Endothelial cell of umbilical vein (primary cell): ENCODE measurements around the gene INSM2. TPM values are rescaled to one million over a fixed set of nuclear protein-coding genes. Genes with fewer than 3 reads are reported as not detected.

Experiments
- BruUV-seq: library from RNA; stranded (reverse); fragments of 400-500 nt; replicated peaks from 2 replicates; lab custom pipeline; 2021; lab: Mats Ljungman, UMichigan
- CTCF ChIA-PET: fragments of 300-600, 350-600 bp; sonication (Branson Sonifier 250); formaldehyde crosslinking; loops from one replicate; lab custom pipeline; 2021; ENCODE audit warnings: antibody characterized with exemption, inconsistent platforms; lab: Charles Lee
- POLR2A ChIA-PET: fragments of 300-600, 350-600 bp; sonication (Branson Sonifier 250); formaldehyde crosslinking; loops from one replicate; lab custom pipeline; 2021; ENCODE audit warnings: antibody characterized with exemption, inconsistent platforms; lab: Charles Lee
- DNase-seq: peaks from one replicate; pipeline ENCODE4 v3.0.0-alpha.2; 2011; ENCODE audit warnings: low read depth, low spot score
- FAIRE-seq: peaks from 2 replicates; lab custom pipeline; 2011; peaks lifted over from hg19 to GRCh38; lab: Jason Lieb, UNC
- H2AFZ ChIP-seq: 2 replicates; pipeline ENCODE4 v1.6.0; 2012; ENCODE audit warnings: low read depth, low read length, control low read depth, inconsistent platforms
- H3K27ac ChIP-seq: 2 replicates; pipeline ENCODE4 v1.5.1; 2011; ENCODE audit warnings: low read depth, mild to moderate bottlenecking, control low read depth, low read length, moderate library complexity; ENCODE audit not compliant: insufficient read depth
- H3K27me3 ChIP-seq, 2 experiments: 2 replicates each; pipeline versions ENCODE4 v1.6.0 to v1.6.1; 2011; ENCODE audit warnings: low read length in 2 of 2, mixed read lengths in 1 of 2; ENCODE audit not compliant: control insufficient read depth in 2 of 2, insufficient read depth in 2 of 2
- H3K36me3 ChIP-seq, 2 experiments: 2 replicates in 1 of 2; 3 replicates in 1 of 2; pipeline ENCODE4 v1.5.1; 2011; ENCODE audit warnings: low read length in 2 of 2, mild to moderate bottlenecking in 1 of 2, moderate library complexity in 1 of 2; ENCODE audit not compliant: control insufficient read depth in 2 of 2, insufficient read depth in 2 of 2; ENCODE audit errors: extremely low read depth in 1 of 2
- H3K4me1 ChIP-seq: 3 replicates; pipeline ENCODE4 v1.5.1; 2011; ENCODE audit warnings: mild to moderate bottlenecking, low read length; ENCODE audit not compliant: control insufficient read depth, insufficient read depth; ENCODE audit errors: extremely low read depth
- H3K4me2 ChIP-seq: 2 replicates; pipeline ENCODE4 v1.6.1; 2011; ENCODE audit warnings: low read length, control low read depth, mixed read lengths; ENCODE audit not compliant: insufficient read depth
- H3K4me3 ChIP-seq, 3 experiments: fragments of 200-600 bp in 1 of 3; sonication (generic), shearing (Covaris generic) in 1 of 3; replicated peaks in 1 of 3; 2 replicates each; pipeline ENCODE4 v1.5.1; 2011 to 2016; ENCODE audit warnings: control low read depth in 3 of 3, low read length in 3 of 3, mild to moderate bottlenecking in 2 of 3, inconsistent platforms in 1 of 3, low read depth in 1 of 3, moderate library complexity in 1 of 3; ENCODE audit not compliant: insufficient read depth in 1 of 3
- H3K79me2 ChIP-seq: 2 replicates; pipeline ENCODE4 v1.6.0; 2012; ENCODE audit warnings: low read length, inconsistent platforms; ENCODE audit not compliant: control insufficient read depth, insufficient read depth
- H3K9ac ChIP-seq: replicated peaks from 2 replicates; pipeline ENCODE3; 2011; ENCODE audit warnings: low read length, control low read depth; ENCODE audit not compliant: insufficient read depth; ENCODE audit errors: extremely low read depth
- H3K9me1 ChIP-seq: replicated peaks from 3 replicates; pipeline ENCODE4 v1.6.0; 2011; ENCODE audit warnings: mild to moderate bottlenecking, low read length; ENCODE audit not compliant: control insufficient read depth, insufficient read depth; ENCODE audit errors: extremely low read depth
- H3K9me3 ChIP-seq: replicated peaks from 2 replicates; pipeline ENCODE4 v1.5.1; 2012; ENCODE audit warnings: low read length, inconsistent platforms; ENCODE audit not compliant: control insufficient read depth, insufficient read depth
- H4K20me1 ChIP-seq: replicated peaks from 2 replicates; pipeline ENCODE3; 2011; ENCODE audit warnings: mild to moderate bottlenecking, low read length; ENCODE audit not compliant: control insufficient read depth, insufficient read depth; ENCODE audit errors: extremely low read depth
- CTCF ChIP-seq, 2 donors: IDR thresholded peaks; 1 replicate in 1 of 2; 2 replicates in 1 of 2; pipeline ENCODE4 v1.5.1; 2011; ENCODE audit warnings: low read length in 2 of 2, mild to moderate bottlenecking in 2 of 2, moderate library complexity in 2 of 2, control low read depth in 1 of 2, inconsistent platforms in 1 of 2, low read depth in 1 of 2; ENCODE audit not compliant: insufficient read depth in 1 of 2; ENCODE audit errors: extremely low read depth in 1 of 2
- EZH2 ChIP-seq: IDR thresholded peaks from 2 replicates; pipeline ENCODE4 v1.6.1; 2012; ENCODE audit warnings: borderline replicate concordance, low read depth, mild to moderate bottlenecking, moderate library complexity, low read length, inconsistent platforms; ENCODE audit not compliant: severe bottlenecking
- FOS ChIP-seq: IDR thresholded peaks from 2 replicates; pipeline ENCODE4 v1.6.1; 2011; ENCODE audit warnings: mild to moderate bottlenecking, low read length, moderate library complexity, borderline replicate concordance; ENCODE audit not compliant: insufficient read depth
- GATA2 ChIP-seq: IDR thresholded peaks from 2 replicates; pipeline ENCODE4 v1.7.0; 2011; ENCODE audit warnings: low read depth, mild to moderate bottlenecking, moderate library complexity, mixed read lengths, low read length; ENCODE audit not compliant: insufficient read length, insufficient read depth
- JUN ChIP-seq: IDR thresholded peaks from 2 replicates; pipeline ENCODE4 v1.6.1; 2011; ENCODE audit warnings: borderline replicate concordance, low read depth; ENCODE audit not compliant: insufficient read length, insufficient read depth
- MYC ChIP-seq: IDR thresholded peaks from one replicate; pipeline ENCODE4 v1.6.1; 2011; ENCODE audit warnings: mild to moderate bottlenecking, low read depth, low read length
- POLR2A ChIP-seq: IDR thresholded peaks from 2 replicates; pipeline ENCODE4 v1.6.1; 2012; ENCODE audit warnings: low read depth, mild to moderate bottlenecking, control low read depth, low read length
- POLR2AphosphoS5 ChIP-seq: IDR thresholded peaks from 2 replicates; pipeline ENCODE4 v1.6.1; 2012; ENCODE audit warnings: low read depth, mild to moderate bottlenecking, control low read depth, low read length, moderate library complexity; ENCODE audit not compliant: insufficient read depth
- dilution Hi-C: fragments of 300-500 bp; cut with MboI; formaldehyde crosslinking; loops from one replicate; pipeline ENCODE4 v1.15.0; 2019; ENCODE audit warnings: low sequenced_read_pairs; ENCODE audit not compliant: extremely low pct_ligation_motif_present
- intact Hi-C: fragments of 100-400 bp; cut with micrococcal nuclease; formaldehyde crosslinking; loops from one replicate; pipeline ENCODE4 v1.10.0; 2022
- polyA plus RNA-seq, 4 experiments: library from polyadenylated mRNA; depleted of rRNA in 3 of 4; stranded (reverse) in 3 of 4; unstranded in 1 of 4; fragments of >200 nt; gene quantifications; 2 replicates each; pipeline versions ENCODE4 v1.2.1 to v1.2.3, GENCODE V29; 2011 to 2012; ENCODE audit warnings: missing spikeins in 1 of 4
- total RNA-seq: library from RNA; stranded (reverse); gene quantifications from 2 replicates; pipeline ENCODE4 v1.2.3, GENCODE V29; 2021
- TF ChIP-seq, protein P1 (sequence below): IDR thresholded peaks from 2 replicates; pipeline ENCODE4 v1.6.1; 2011; ENCODE audit not compliant: insufficient read depth, insufficient read length

The INSM2 gene
- total and polyA plus RNA-seq, 2 donors (not counting 3 experiments of a cell fraction or from before 2014, with no cell fraction given): not detected

- CTCF ChIA-PET: no interaction called here
- no TSS peak for BruUV-seq
- Histone ChIP-seq H3K4me1 (no peaks in the 10 kb centered on the region), H3K27me3 (peaks cover 0 to 2% of the 10 kb centered on the region in 2 experiments), H3K4me2 (no peak overlapping the region), H4K20me1 (no peaks in the 10 kb centered on the region), H3K27ac (no peak overlapping the region), H3K79me2 (no peaks in the 10 kb centered on the region), H2AFZ (no peak overlapping the region), H3K9ac (no peak overlapping the region), H3K36me3 (no peaks in the 10 kb centered on the region), H3K9me3 (no peaks in the 10 kb centered on the region), H3K9me1 (no peaks in the 10 kb centered on the region), H3K4me3 (no peak overlapping the region)
- no peak for FAIRE-seq
- intact Hi-C loops (no loop called here), dilution Hi-C loops (no loop called here)
- POLR2A ChIA-PET: no interaction called here
- no peak for DNase-seq
- TF ChIP-seq, protein P1, sequence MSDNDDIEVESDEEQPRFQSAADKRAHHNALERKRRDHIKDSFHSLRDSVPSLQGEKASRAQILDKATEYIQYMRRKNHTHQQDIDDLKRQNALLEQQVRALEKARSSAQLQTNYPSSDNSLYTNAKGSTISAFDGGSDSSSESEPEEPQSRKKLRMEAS: no peak
- no peak for TF ChIP-seq EZH2
- no peak for TF ChIP-seq FOS
- no peak for TF ChIP-seq POLR2AphosphoS5
- no peak for TF ChIP-seq JUN
- no peak for TF ChIP-seq CTCF (IDR thresholded peaks at IDR 0.05; ENCODE audit: extremely low read depth in 1 of 2, insufficient read depth in 1 of 2, low read depth in 1 of 2, low read length in 2 of 2)
- TF ChIP-seq POLR2A: no peak
- no peak for TF ChIP-seq MYC
- TF ChIP-seq GATA2: no peak
These were observed 18.0 kb upstream of the INSM2 start for GRCh38 chr14:35515916-35516315.
